Neural cell (in vitro differentiated cells): ENCODE data around the gene DACH1. TPM values are rescaled to one million over a fixed set of nuclear protein-coding genes. Genes with fewer than 3 reads are reported as not detected.

ENCODE experiments used
- H2AFZ ChIP-seq: fragments of 200-600, 300-800 bp; sonication (generic), shearing (Covaris generic); 2 replicates; pipeline ENCODE4 v1.6.0; 2014; ENCODE audit warnings: low read depth, mild to moderate bottlenecking, antibody characterized with exemption, low read length, moderate library complexity
- H3F3A ChIP-seq: fragments of 200-600 bp; shearing (Covaris generic); 2 replicates; pipeline ENCODE4 v1.6.1; 2016; ENCODE audit warnings: mild to moderate bottlenecking, moderate library complexity, mixed read lengths, antibody characterized with exemption, low read length; ENCODE audit not compliant: insufficient read depth, poor library complexity, severe bottlenecking
- H3K27ac ChIP-seq: fragments of 200-600, 300-800 bp; sonication (generic), shearing (Covaris generic); 2 replicates; pipeline ENCODE4 v1.5.1; 2014; ENCODE audit warnings: mild to moderate bottlenecking, low read length, moderate library complexity
- H3K27me3 ChIP-seq: fragments of 300-800, 200-600 bp; sonication (generic), shearing (Covaris generic); 2 replicates; pipeline ENCODE4 v1.6.0; 2014; ENCODE audit warnings: mild to moderate bottlenecking, low read depth, low read length, moderate library complexity; ENCODE audit not compliant: insufficient read depth
- H3K36me3 ChIP-seq: fragments of 300-800, 200-600 bp; sonication (generic), shearing (Covaris generic); 2 replicates; pipeline ENCODE4 v1.5.1; 2014; ENCODE audit warnings: mild to moderate bottlenecking, antibody characterized with exemption, low read length, moderate library complexity; ENCODE audit not compliant: insufficient read depth
- H3K4me2 ChIP-seq: fragments of 300-800, 200-600 bp; sonication (generic), shearing (Covaris generic); 2 replicates; pipeline ENCODE4 v1.6.0; 2014; ENCODE audit warnings: mild to moderate bottlenecking, low read length
- H3K4me3 ChIP-seq: fragments of 300-800, 200-600 bp; sonication (generic), shearing (Covaris generic); 2 replicates; pipeline ENCODE4 v1.5.1; 2014; ENCODE audit warnings: mild to moderate bottlenecking, low read length, moderate library complexity
- H3K79me2 ChIP-seq: fragments of 200-600 bp; shearing (Covaris generic); replicated peaks from 2 replicates; pipeline ENCODE4 v1.6.0; 2014; ENCODE audit warnings: mild to moderate bottlenecking, low read length, moderate library complexity; ENCODE audit not compliant: insufficient read depth
- H3K9ac ChIP-seq: fragments of 300-800, 200-600 bp; sonication (generic), shearing (Covaris generic); 2 replicates; pipeline ENCODE4 v1.6.1; 2016; ENCODE audit warnings: mild to moderate bottlenecking, low read length, mixed read lengths
- H3K9me2 ChIP-seq: fragments of 200-600 bp; shearing (Covaris generic); 2 replicates; pipeline ENCODE4 v1.6.1; 2016; ENCODE audit warnings: mild to moderate bottlenecking, low read length, mixed read lengths; ENCODE audit not compliant: insufficient read depth
- H3K9me3 ChIP-seq: fragments of 200-600, 300-800 bp; sonication (generic), shearing (Covaris generic); 2 replicates; pipeline ENCODE4 v1.6.1; 2016; ENCODE audit warnings: mild to moderate bottlenecking, mixed run types, low read length, moderate library complexity, mixed read lengths
- H4K20me1 ChIP-seq: fragments of 200-600 bp; shearing (Covaris generic); 2 replicates; pipeline ENCODE4 v1.6.1; 2016; ENCODE audit warnings: mild to moderate bottlenecking, mixed run types; ENCODE audit not compliant: insufficient read depth
- CTCF ChIP-seq: fragments of 450-650 bp; IDR thresholded peaks from 2 replicates; pipeline ENCODE4 v1.5.1; 2014; ENCODE audit warnings: antibody characterized with exemption, mild to moderate bottlenecking, moderate library complexity; ENCODE audit not compliant: poor library complexity, severe bottlenecking
- EP300 ChIP-seq: fragments of 450-650 bp; conservative IDR thresholded peaks from 2 replicates; pipeline ENCODE4 v1.6.1; 2014; ENCODE audit warnings: antibody characterized with exemption, mild to moderate bottlenecking, moderate library complexity; ENCODE audit not compliant: poor library complexity, severe bottlenecking
- EZH2 ChIP-seq: fragments of 200-600, 300-800 bp; shearing (Covaris generic), sonication (generic); IDR thresholded peaks from 2 replicates; pipeline ENCODE4 v1.6.1; 2014; ENCODE audit warnings: antibody characterized with exemption, low read length, borderline replicate concordance, mild to moderate bottlenecking; ENCODE audit not compliant: insufficient read depth, poor library complexity, severe bottlenecking
- MXI1 ChIP-seq: fragments of 450-650 bp; conservative IDR thresholded peaks from 2 replicates; pipeline ENCODE4 v1.6.1; 2014; ENCODE audit warnings: antibody characterized with exemption, mild to moderate bottlenecking; ENCODE audit not compliant: poor library complexity, severe bottlenecking
- POLR2AphosphoS5 ChIP-seq: IDR thresholded peaks from 2 replicates; pipeline ENCODE4 v1.6.1; 2012
- RAD21 ChIP-seq: fragments of 450-650 bp; conservative IDR thresholded peaks from 2 replicates; pipeline ENCODE4 v1.6.1; 2014; ENCODE audit warnings: antibody characterized with exemption, mild to moderate bottlenecking, moderate library complexity
- REST ChIP-seq: IDR thresholded peaks from 2 replicates; pipeline ENCODE4 v1.6.1; 2012; ENCODE audit warnings: borderline replicate concordance
- SMC3 ChIP-seq: fragments of 450-650 bp; conservative IDR thresholded peaks from 2 replicates; pipeline ENCODE4 v1.6.1; 2014; ENCODE audit warnings: antibody characterized with exemption, mild to moderate bottlenecking, moderate library complexity; ENCODE audit not compliant: poor library complexity
- TAF1 ChIP-seq: IDR thresholded peaks from 2 replicates; pipeline ENCODE4 v1.6.1; 2012; ENCODE audit warnings: low read depth
- polyA plus RNA-seq: library from polyadenylated mRNA; depleted of rRNA; stranded (reverse); fragments of >200 nt; gene quantifications from 2 replicates; pipeline ENCODE4 v1.2.3, GENCODE V29; 2014

DACH1 gene
- polyA plus RNA-seq, 1 donor from 2014 or later = 20.0 TPM

- Histone ChIP-seq H3F3A (peaks cover 16% of the 10 kb centered on the region), H3K36me3 (no peaks in the 10 kb centered on the region), H3K4me2 (no peak overlapping the region), H3K79me2 (no peaks in the 10 kb centered on the region), H3K9me3 (no peaks in the 10 kb centered on the region), H3K9ac (no peak overlapping the region), H3K27me3 (no peaks in the 10 kb centered on the region), H4K20me1 (no peaks in the 10 kb centered on the region), H3K9me2 (no peaks in the 10 kb centered on the region), H3K27ac (no peak overlapping the region), H3K4me3 (peak overlapping the region; percentile 9), H2AFZ (no peak overlapping the region)
- TF ChIP-seq REST (no peak), POLR2AphosphoS5 (no peak), MXI1 (no peak), SMC3 (no peak), EP300 (no peak), EZH2 (no peak), CTCF (no peak), RAD21 (no peak), TAF1 (no peak)
Measured at GRCh38 chr13:71786875-71787274, 80.1 kb downstream of the DACH1 start.

GRCh38 chr13:71785361-71785760 is 81.6 kb downstream of the DACH1 start:
- Histone ChIP-seq H3K4me2 (no peak overlapping the region), H3F3A (peaks cover 16% of the 10 kb centered on the region), H3K27ac (no peak overlapping the region), H3K27me3 (no peaks in the 10 kb centered on the region), H3K9me3 (no peaks in the 10 kb centered on the region), H3K9me2 (no peaks in the 10 kb centered on the region), H3K79me2 (no peaks in the 10 kb centered on the region), H4K20me1 (no peaks in the 10 kb centered on the region), H3K9ac (no peak overlapping the region), H2AFZ (no peak overlapping the region), H3K4me3 (no peak overlapping the region), H3K36me3 (no peaks in the 10 kb centered on the region)
- TF ChIP-seq TAF1 = no peak
- no peak for TF ChIP-seq MXI1
- no peak for TF ChIP-seq POLR2AphosphoS5
- no peak for TF ChIP-seq EZH2
- no peak for TF ChIP-seq REST
- no peak for TF ChIP-seq CTCF
- no peak for TF ChIP-seq SMC3
- no peak for TF ChIP-seq EP300
